Trophoblast cell (in vitro differentiated cells and primary cell): ENCODE measurements around the gene MCTP2.
A peak's percentile ranks its signal among the peaks of the same experiment; 100 is the strongest.

Experiments used
- DNase-seq, 2 donors: peaks; one replicate each; pipeline ENCODE4 v3.0.0-alpha.2; 2016
- H2AFZ ChIP-seq: 2 replicates; pipeline ENCODE4 v1.6.1; 2013; ENCODE audit warnings: low read length, moderate library complexity, mild to moderate bottlenecking; ENCODE audit not compliant: insufficient read depth, poor library complexity
- H2AK5ac ChIP-seq: 2 replicates; pipeline ENCODE4 v1.6.1; 2013; ENCODE audit warnings: mild to moderate bottlenecking, low read length
- H2BK120ac ChIP-seq: 2 replicates; pipeline ENCODE4 v1.6.1; 2013; ENCODE audit warnings: low read length, mild to moderate bottlenecking, moderate library complexity; ENCODE audit not compliant: insufficient read depth, poor library complexity
- H2BK12ac ChIP-seq: 2 replicates; pipeline ENCODE4 v1.6.1; 2013; ENCODE audit warnings: mild to moderate bottlenecking, low read length, moderate library complexity
- H2BK5ac ChIP-seq: 2 replicates; pipeline ENCODE4 v1.6.1; 2013; ENCODE audit warnings: low read length, low read depth, moderate library complexity, mild to moderate bottlenecking; ENCODE audit not compliant: poor library complexity
- H3K14ac ChIP-seq: 2 replicates; pipeline ENCODE4 v1.6.1; 2013; ENCODE audit warnings: mild to moderate bottlenecking, low read length
- H3K18ac ChIP-seq: 2 replicates; pipeline ENCODE4 v1.6.1; 2013; ENCODE audit warnings: mild to moderate bottlenecking, low read length
- H3K23ac ChIP-seq: 2 replicates; pipeline ENCODE4 v1.6.1; 2013; ENCODE audit warnings: low read length
- H3K27ac ChIP-seq: 2 replicates; pipeline ENCODE4 v1.5.1; 2013; ENCODE audit warnings: low read depth, mild to moderate bottlenecking, inconsistent platforms, low read length, moderate library complexity
- H3K27me3 ChIP-seq: 2 replicates; pipeline ENCODE4 v1.6.1; 2013; ENCODE audit warnings: inconsistent platforms, mild to moderate bottlenecking, low read length, moderate library complexity; ENCODE audit not compliant: insufficient read depth
- H3K36me3 ChIP-seq, 2 experiments: 1 replicate in 1 of 2; 2 replicates in 1 of 2; pipeline ENCODE4 v1.6.1; 2013; ENCODE audit warnings: low read length in 2 of 2, mild to moderate bottlenecking in 2 of 2, moderate library complexity in 1 of 2; ENCODE audit not compliant: insufficient read depth in 2 of 2, control insufficient read depth in 1 of 2
- H3K4ac ChIP-seq: 2 replicates; pipeline ENCODE4 v1.6.1; 2013; ENCODE audit warnings: low read depth, mild to moderate bottlenecking, low read length, moderate library complexity
- H3K4me1 ChIP-seq, 2 experiments: 1 replicate in 1 of 2; 2 replicates in 1 of 2; pipeline ENCODE4 v1.6.1; 2013; ENCODE audit warnings: low read length in 2 of 2, mild to moderate bottlenecking in 2 of 2, moderate library complexity in 1 of 2; ENCODE audit not compliant: insufficient read depth in 2 of 2, control insufficient read depth in 1 of 2
- H3K4me2 ChIP-seq: 2 replicates; pipeline ENCODE4 v1.6.1; 2013; ENCODE audit warnings: inconsistent platforms, mild to moderate bottlenecking, low read length, moderate library complexity
- H3K4me3 ChIP-seq: 2 replicates; pipeline ENCODE4 v1.5.1; 2013; ENCODE audit warnings: mild to moderate bottlenecking, low read depth, low read length, inconsistent platforms
- H3K79me1 ChIP-seq: one replicate; pipeline ENCODE4 v1.6.1; 2013; ENCODE audit warnings: low read length
- H3K79me2 ChIP-seq: 2 replicates; pipeline ENCODE4 v1.6.1; 2013; ENCODE audit warnings: low read length, mild to moderate bottlenecking; ENCODE audit not compliant: control insufficient read depth, insufficient read depth, poor library complexity
- H3K9ac ChIP-seq: 2 replicates; pipeline ENCODE4 v1.6.1; 2013; ENCODE audit warnings: mild to moderate bottlenecking, low read length
- H3K9me3 ChIP-seq: 2 replicates; pipeline ENCODE4 v1.6.1; 2013; ENCODE audit warnings: low read depth, mild to moderate bottlenecking, control low read depth, inconsistent platforms, low read length; ENCODE audit not compliant: insufficient read depth
- H4K12ac ChIP-seq: 2 replicates; pipeline ENCODE4 v1.6.1; 2013; ENCODE audit warnings: low read depth, mild to moderate bottlenecking, low read length, moderate library complexity
- H4K8ac ChIP-seq: 2 replicates; pipeline ENCODE4 v1.6.1; 2013; ENCODE audit warnings: low read depth, mild to moderate bottlenecking, low read length, moderate library complexity
- H4K91ac ChIP-seq: one replicate; pipeline ENCODE4 v1.6.1; 2013; ENCODE audit warnings: low read depth, mild to moderate bottlenecking, low read length, moderate library complexity
- WGBS: extraction: QIAGEN DNeasy Blood & Tissue Kit; methylation state at CpG from one replicate; pipeline ENCODE4 v1.1.7; 2013; ENCODE audit warnings: missing lambda C conversion rate; ENCODE audit not compliant: insufficient read length, insufficient coverage; ENCODE audit errors: extremely low coverage; 5-methylcytosine and 5-hydroxymethylcytosine counted together

MCTP2 gene

DNA sequence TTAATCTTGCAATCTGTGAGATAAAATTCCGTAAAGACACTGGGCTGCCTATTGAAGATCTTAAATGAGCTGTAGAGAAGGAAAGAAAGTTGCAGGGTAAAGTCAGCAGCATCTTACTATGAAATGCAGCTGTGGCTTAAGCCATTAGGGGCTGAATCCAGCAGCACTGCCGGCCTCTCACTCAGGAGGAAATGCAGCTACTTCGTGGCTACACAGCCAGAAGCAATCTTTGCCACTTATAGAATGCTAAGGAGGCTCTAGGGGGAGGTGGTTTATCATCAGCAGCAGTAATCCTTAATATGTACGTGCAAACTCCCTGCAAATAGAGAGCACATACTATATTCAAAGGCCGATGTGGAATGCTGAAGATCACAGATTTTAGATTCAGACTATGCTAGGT is 19.1 kb upstream of the MCTP2 start:
- no peak overlapping the region for H2BK5ac ChIP-seq
- H4K12ac ChIP-seq: no peak overlapping the region
- H3K23ac ChIP-seq: no peak overlapping the region
- H2BK12ac ChIP-seq: no peak overlapping the region
- no peak overlapping the region for H3K4me3 ChIP-seq
- no peak overlapping the region for H3K9ac ChIP-seq
- no peak overlapping the region for H4K91ac ChIP-seq
- H3K79me2 ChIP-seq: no peaks in the 10 kb centered on the region
- no peak overlapping the region for H3K4me2 ChIP-seq
- H3K4me1 ChIP-seq: no peaks in the 10 kb centered on the region
- H3K36me3 ChIP-seq: no peaks in the 10 kb centered on the region
- DNase-seq: no peak
- no peak overlapping the region for H2AK5ac ChIP-seq
- no peak overlapping the region for H4K8ac ChIP-seq
- no peak overlapping the region for H2BK120ac ChIP-seq
- no peak overlapping the region for H3K4ac ChIP-seq
- H3K79me1 ChIP-seq: no peaks in the 10 kb centered on the region
- H3K27ac ChIP-seq: no peak overlapping the region
- H2AFZ ChIP-seq: no peak overlapping the region
- H3K18ac ChIP-seq: no peak overlapping the region
- H3K9me3 ChIP-seq: peaks cover 2% of the 10 kb centered on the region
- no CpG with 5 or more reads among the region's 5 CpGs for WGBS
- H3K27me3 ChIP-seq: no peaks in the 10 kb centered on the region
- H3K14ac ChIP-seq: no peak overlapping the region

DNA sequence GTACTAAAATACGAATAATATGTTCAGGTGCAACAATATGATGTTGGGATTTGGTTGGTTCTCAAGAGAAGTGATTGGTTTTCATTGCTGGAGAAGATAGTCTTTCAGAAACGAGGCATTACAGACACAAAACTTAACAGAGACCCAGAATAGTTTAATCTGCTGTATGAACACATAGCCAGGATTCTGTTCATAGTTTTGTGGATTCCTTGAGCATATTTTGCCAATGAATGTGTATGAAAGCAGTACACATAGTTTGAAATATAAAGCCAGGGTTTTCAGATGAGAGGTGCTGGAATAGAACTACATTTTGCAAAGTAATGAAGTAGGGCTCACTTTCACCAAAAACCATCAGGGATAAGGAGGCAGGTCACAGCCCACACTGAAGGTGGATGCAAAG is 5.7 kb upstream of the MCTP2 start:
- no peaks in the 10 kb centered on the region for H3K79me1 ChIP-seq
- no peaks in the 10 kb centered on the region for H3K9me3 ChIP-seq
- no peak overlapping the region for H3K23ac ChIP-seq
- H3K9ac ChIP-seq: no peak overlapping the region
- no peak overlapping the region for H2BK12ac ChIP-seq
- no peak overlapping the region for H4K91ac ChIP-seq
- no peak overlapping the region for H3K27ac ChIP-seq
- H3K4me1 ChIP-seq: no peaks in the 10 kb centered on the region
- no peaks in the 10 kb centered on the region for H3K79me2 ChIP-seq
- no peak overlapping the region for H2AK5ac ChIP-seq
- H4K12ac ChIP-seq: no peak overlapping the region
- no CpG with 5 or more reads among the region's 2 CpGs for WGBS
- no peak overlapping the region for H3K4ac ChIP-seq
- H3K14ac ChIP-seq: no peak overlapping the region
- no peak overlapping the region for H3K18ac ChIP-seq
- no peak overlapping the region for H3K4me3 ChIP-seq
- no peak overlapping the region for H2BK120ac ChIP-seq
- H3K36me3 ChIP-seq: no peaks in the 10 kb centered on the region
- H4K8ac ChIP-seq: no peak overlapping the region
- no peak overlapping the region for H2AFZ ChIP-seq
- peak in 1 of 2 donors; percentile 68 for DNase-seq
- H3K27me3 ChIP-seq: no peaks in the 10 kb centered on the region
- H3K4me2 ChIP-seq: no peak overlapping the region
- H2BK5ac ChIP-seq: no peak overlapping the region

GRCh38 chr15:94228611-94229010 is 2.8 kb upstream of the MCTP2 start:
- Histone ChIP-seq H3K9me3 (no peaks in the 10 kb centered on the region), H3K18ac (no peak overlapping the region), H3K4ac (no peak overlapping the region), H4K91ac (no peak overlapping the region), H3K27ac (no peak overlapping the region), H3K79me1 (peaks cover 2% of the 10 kb centered on the region), H3K4me2 (no peak overlapping the region), H4K8ac (no peak overlapping the region), H3K23ac (no peak overlapping the region), H3K27me3 (no peaks in the 10 kb centered on the region), H3K36me3 (no peaks in the 10 kb centered on the region), H2BK12ac (no peak overlapping the region), H2BK5ac (no peak overlapping the region), H3K9ac (no peak overlapping the region), H3K4me3 (no peak overlapping the region), H4K12ac (no peak overlapping the region), H2BK120ac (no peak overlapping the region), H3K14ac (no peak overlapping the region), H2AFZ (no peak overlapping the region), H3K79me2 (peaks cover 2% of the 10 kb centered on the region), H2AK5ac (no peak overlapping the region), H3K4me1 (no peaks in the 10 kb centered on the region)
- no peak for DNase-seq
- no CpG with 5 or more reads among the region's 2 CpGs for WGBS

- Histone ChIP-seq H3K4ac (no peak overlapping the region), H2BK120ac (no peak overlapping the region), H3K79me2 (peaks cover 2% of the 10 kb centered on the region), H3K4me1 (no peaks in the 10 kb centered on the region), H3K9ac (no peak overlapping the region), H2BK12ac (no peak overlapping the region), H2BK5ac (no peak overlapping the region), H3K4me3 (no peak overlapping the region), H4K8ac (no peak overlapping the region), H3K23ac (no peak overlapping the region), H4K91ac (no peak overlapping the region), H3K79me1 (peaks cover 2% of the 10 kb centered on the region), H4K12ac (no peak overlapping the region), H3K4me2 (no peak overlapping the region), H3K27me3 (no peaks in the 10 kb centered on the region), H3K9me3 (no peaks in the 10 kb centered on the region), H3K36me3 (no peaks in the 10 kb centered on the region), H3K27ac (no peak overlapping the region), H2AFZ (no peak overlapping the region), H2AK5ac (no peak overlapping the region), H3K18ac (no peak overlapping the region), H3K14ac (no peak overlapping the region)
- WGBS: no CpG with 5 or more reads among the region's 10 CpGs
- peak; percentile 67 to 68 for DNase-seq
Measured at GRCh38 chr15:94229591-94230369, 1.6 kb upstream of the MCTP2 start.
